Measurements from ENCODE around the gene PKP1. TPM values are rescaled to one million over a fixed set of nuclear protein-coding genes. Genes with fewer than 3 reads are reported as not detected.

The PKP1 gene
- total RNA-seq, 2 donors from 2014 or later: 2.3 TPM; not detected in 1

- DNase-seq (ENCODE audit: low spot score): no peak
- no peak for TF ChIP-seq CTCF (IDR thresholded peaks at IDR 0.05)
- Histone ChIP-seq H3K36me3 (no peaks in the 10 kb centered on the region), H3K27me3 (no peaks in the 10 kb centered on the region), H3K27ac (no peak overlapping the region), H3K4me3 (no peak overlapping the region), H3K9me3 (no peaks in the 10 kb centered on the region), H3K4me1 (peaks cover 0 to 22% of the 10 kb centered on the region in 2 donors)
Measured at GRCh38 chr1:201344206-201345080, 61.1 kb downstream of the PKP1 start.

GRCh38 chr1:201345081-201345355, 61.7 kb downstream of the PKP1 start:
- no peaks in the 10 kb centered on the region for H3K9me3 ChIP-seq
- no peak overlapping the region for H3K27ac ChIP-seq
- peaks cover 0 to 22% of the 10 kb centered on the region in 2 donors for H3K4me1 ChIP-seq
- TF ChIP-seq CTCF (IDR thresholded peaks at IDR 0.05): no peak
- no peaks in the 10 kb centered on the region for H3K27me3 ChIP-seq
- no peaks in the 10 kb centered on the region for H3K36me3 ChIP-seq
- no peak overlapping the region for H3K4me3 ChIP-seq
- DNase-seq (ENCODE audit: low spot score): no peak

GRCh38 chr1:201346337-201346939, 63.1 kb downstream of the PKP1 start:
- Histone ChIP-seq H3K27ac (no peak overlapping the region), H3K4me1 (peaks cover 0 to 22% of the 10 kb centered on the region in 2 donors), H3K36me3 (no peaks in the 10 kb centered on the region), H3K9me3 (no peaks in the 10 kb centered on the region), H3K27me3 (no peaks in the 10 kb centered on the region), H3K4me3 (no peak overlapping the region)
- TF ChIP-seq CTCF (IDR thresholded peaks at IDR 0.05): peak; percentile 45 to 70
- DNase-seq (ENCODE audit: low spot score): no peak

GRCh38 chr1:201346987-201347386, 63.7 kb downstream of the PKP1 start:
- Histone ChIP-seq H3K27ac (no peak overlapping the region), H3K4me3 (no peak overlapping the region), H3K36me3 (no peaks in the 10 kb centered on the region), H3K9me3 (no peaks in the 10 kb centered on the region), H3K4me1 (peaks cover 0 to 22% of the 10 kb centered on the region in 2 donors), H3K27me3 (no peaks in the 10 kb centered on the region)
- TF ChIP-seq CTCF (IDR thresholded peaks at IDR 0.05): peak in 1 of 2 donors; percentile 8
- no peak for DNase-seq (ENCODE audit: low spot score)

GRCh38 chr1:201347498-201348210, 64.3 kb downstream of the PKP1 start:
- H3K4me3 ChIP-seq: no peak overlapping the region
- TF ChIP-seq CTCF (IDR thresholded peaks at IDR 0.05): no peak
- DNase-seq (ENCODE audit: low spot score): no peak
- H3K9me3 ChIP-seq: no peaks in the 10 kb centered on the region
- H3K27me3 ChIP-seq: no peaks in the 10 kb centered on the region
- H3K27ac ChIP-seq: no peak overlapping the region
- no peaks in the 10 kb centered on the region for H3K36me3 ChIP-seq
- peaks cover 0 to 22% of the 10 kb centered on the region in 2 donors for H3K4me1 ChIP-seq
